ENCODE results near the gene CERT1.

The CERT1 gene

GRCh38 chr5:75384218-75384617, 127.2 kb downstream of the CERT1 start:
- H4K91ac ChIP-seq (ENCODE audit: low read length), result no peak overlapping the region
- H3K36me3 ChIP-seq (ENCODE audit: control insufficient read depth in 1 of 2, insufficient read depth in 2 of 2, low read depth in 1 of 2, low read length in 2 of 2), result peaks cover 14 to 91% of the 10 kb centered on the region in 2 experiments
- no peak overlapping the region for H2BK120ac ChIP-seq (ENCODE audit: low read depth, low read length)
- H3K4me2 ChIP-seq (ENCODE audit: low read length, poor library complexity, severe bottlenecking), result no peak overlapping the region
- no peak overlapping the region for H3K9ac ChIP-seq (ENCODE audit: low read length)
- H2AFZ ChIP-seq (ENCODE audit: low read depth, low read length), result no peak overlapping the region
- 60% methylated on average over 1 of the region's 1 CpG for WGBS
- no peaks in the 10 kb centered on the region for H3K4me1 ChIP-seq (ENCODE audit: control insufficient read depth, insufficient read depth, low read depth, low read length)
- no peak for DNase-seq
- H3K79me1 ChIP-seq (replicated peaks; ENCODE audit: low read length, poor library complexity, severe bottlenecking), result peaks cover 4% of the 10 kb centered on the region
- H2BK12ac ChIP-seq (ENCODE audit: low read length in 2 of 2), result no peak overlapping the region
- H3K14ac ChIP-seq (ENCODE audit: low read length in 2 of 2), result no peak overlapping the region
- H3K27me3 ChIP-seq (ENCODE audit: control insufficient read depth in 1 of 2, insufficient read depth in 1 of 2, low read length in 2 of 2), result no peaks in the 10 kb centered on the region
- H3K4me3 ChIP-seq (ENCODE audit: insufficient read depth in 1 of 2, low read depth in 1 of 2, low read length in 2 of 2), result no peak overlapping the region
- no peak overlapping the region for H3K23ac ChIP-seq (ENCODE audit: low read length in 2 of 2)
- no peak overlapping the region for H2AK5ac ChIP-seq (ENCODE audit: low read length, severe bottlenecking)
- H3K18ac ChIP-seq (ENCODE audit: low read depth in 1 of 2, low read length in 2 of 2), result no peak overlapping the region
- H2BK5ac ChIP-seq (ENCODE audit: low read depth, low read length, poor library complexity, severe bottlenecking), result no peak overlapping the region
- H2BK15ac ChIP-seq (ENCODE audit: low read depth, poor library complexity, severe bottlenecking), result no peak overlapping the region
- H3K4ac ChIP-seq (ENCODE audit: low read depth in 1 of 2, low read length in 2 of 2), result no peak overlapping the region
- H3K27ac ChIP-seq (ENCODE audit: low read length, poor library complexity, severe bottlenecking), result no peak overlapping the region
- no peak overlapping the region for H4K8ac ChIP-seq (ENCODE audit: low read length)
- H3K9me3 ChIP-seq (ENCODE audit: control insufficient read depth, low read length), result no peaks in the 10 kb centered on the region

DNA sequence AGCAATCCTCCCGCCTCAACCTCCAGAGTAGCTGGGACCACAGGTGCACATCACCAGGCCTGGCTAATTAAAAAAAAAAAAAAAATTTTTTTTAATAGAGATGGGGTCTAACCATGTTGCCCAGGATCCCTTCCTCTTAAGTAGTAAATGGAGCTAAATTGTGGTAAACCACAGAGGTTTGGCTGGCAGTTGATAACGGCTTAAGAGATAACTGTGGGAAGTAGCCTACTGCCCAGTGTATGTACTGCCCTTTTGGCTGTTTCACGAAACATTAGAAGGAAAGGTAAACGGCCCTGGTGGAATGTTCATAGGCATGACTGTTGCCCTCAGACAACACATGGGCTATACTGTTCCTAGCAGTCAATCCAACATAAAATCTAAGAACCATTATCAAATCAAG, 130.0 kb downstream of the CERT1 start:
- Histone ChIP-seq H3K27me3 (ENCODE audit: control insufficient read depth in 1 of 2, insufficient read depth in 1 of 2, low read length in 2 of 2) (no peaks in the 10 kb centered on the region), H3K4me3 (ENCODE audit: insufficient read depth in 1 of 2, low read depth in 1 of 2, low read length in 2 of 2) (no peak overlapping the region), H3K4me1 (ENCODE audit: control insufficient read depth, insufficient read depth, low read depth, low read length) (no peaks in the 10 kb centered on the region), H2BK15ac (ENCODE audit: low read depth, poor library complexity, severe bottlenecking) (no peak overlapping the region), H2BK120ac (ENCODE audit: low read depth, low read length) (no peak overlapping the region), H4K91ac (ENCODE audit: low read length) (no peak overlapping the region), H3K27ac (ENCODE audit: low read length, poor library complexity, severe bottlenecking) (no peak overlapping the region), H3K4ac (ENCODE audit: low read depth in 1 of 2, low read length in 2 of 2) (no peak overlapping the region), H3K9ac (ENCODE audit: low read length) (no peak overlapping the region), H4K8ac (ENCODE audit: low read length) (no peak overlapping the region), H3K4me2 (ENCODE audit: low read length, poor library complexity, severe bottlenecking) (no peak overlapping the region), H3K36me3 (ENCODE audit: control insufficient read depth in 1 of 2, insufficient read depth in 2 of 2, low read depth in 1 of 2, low read length in 2 of 2) (peaks cover 15 to 94% of the 10 kb centered on the region in 2 experiments), H3K79me1 (replicated peaks; ENCODE audit: low read length, poor library complexity, severe bottlenecking) (peaks cover 2% of the 10 kb centered on the region), H2BK5ac (ENCODE audit: low read depth, low read length, poor library complexity, severe bottlenecking) (no peak overlapping the region), H2AFZ (ENCODE audit: low read depth, low read length) (no peak overlapping the region), H3K23ac (ENCODE audit: low read length in 2 of 2) (no peak overlapping the region), H2AK5ac (ENCODE audit: low read length, severe bottlenecking) (no peak overlapping the region), H3K14ac (ENCODE audit: low read length in 2 of 2) (no peak overlapping the region), H3K9me3 (ENCODE audit: control insufficient read depth, low read length) (no peaks in the 10 kb centered on the region), H2BK12ac (ENCODE audit: low read length in 2 of 2) (no peak overlapping the region), H3K18ac (ENCODE audit: low read depth in 1 of 2, low read length in 2 of 2) (no peak overlapping the region)
- 100% methylated on average over 2 of the region's 4 CpGs for WGBS
- DNase-seq, result no peak

- Histone ChIP-seq H3K9me3 (ENCODE audit: control insufficient read depth, low read length) (no peaks in the 10 kb centered on the region), H3K36me3 (ENCODE audit: control insufficient read depth in 1 of 2, insufficient read depth in 2 of 2, low read depth in 1 of 2, low read length in 2 of 2) (peaks cover 18 to 92% of the 10 kb centered on the region in 2 experiments), H2BK120ac (ENCODE audit: low read depth, low read length) (no peak overlapping the region), H4K91ac (ENCODE audit: low read length) (no peak overlapping the region), H2AK5ac (ENCODE audit: low read length, severe bottlenecking) (no peak overlapping the region), H2AFZ (ENCODE audit: low read depth, low read length) (no peak overlapping the region), H3K4ac (ENCODE audit: low read depth in 1 of 2, low read length in 2 of 2) (no peak overlapping the region), H3K27me3 (ENCODE audit: control insufficient read depth in 1 of 2, insufficient read depth in 1 of 2, low read length in 2 of 2) (no peaks in the 10 kb centered on the region), H3K23ac (ENCODE audit: low read length in 2 of 2) (no peak overlapping the region), H3K4me3 (ENCODE audit: insufficient read depth in 1 of 2, low read depth in 1 of 2, low read length in 2 of 2) (no peak overlapping the region), H3K27ac (ENCODE audit: low read length, poor library complexity, severe bottlenecking) (no peak overlapping the region), H2BK15ac (ENCODE audit: low read depth, poor library complexity, severe bottlenecking) (no peak overlapping the region), H3K18ac (ENCODE audit: low read depth in 1 of 2, low read length in 2 of 2) (no peak overlapping the region), H3K4me1 (ENCODE audit: control insufficient read depth, insufficient read depth, low read depth, low read length) (no peaks in the 10 kb centered on the region), H3K4me2 (ENCODE audit: low read length, poor library complexity, severe bottlenecking) (no peak overlapping the region), H3K79me1 (replicated peaks; ENCODE audit: low read length, poor library complexity, severe bottlenecking) (peaks cover 4% of the 10 kb centered on the region), H3K14ac (ENCODE audit: low read length in 2 of 2) (no peak overlapping the region), H3K9ac (ENCODE audit: low read length) (no peak overlapping the region), H2BK5ac (ENCODE audit: low read depth, low read length, poor library complexity, severe bottlenecking) (no peak overlapping the region), H4K8ac (ENCODE audit: low read length) (no peak overlapping the region), H2BK12ac (ENCODE audit: low read length in 2 of 2) (no peak overlapping the region)
- no CpG with 5 or more reads among the region's 1 CpG for WGBS
- DNase-seq, result no peak
These were observed 131.3 kb downstream of the CERT1 start for GRCh38 chr5:75380099-75380498.

- H3K36me3 ChIP-seq (ENCODE audit: control insufficient read depth in 1 of 2, insufficient read depth in 2 of 2, low read depth in 1 of 2, low read length in 2 of 2), result peaks cover 19 to 87% of the 10 kb centered on the region in 2 experiments
- H3K27me3 ChIP-seq (ENCODE audit: control insufficient read depth in 1 of 2, insufficient read depth in 1 of 2, low read length in 2 of 2), result no peaks in the 10 kb centered on the region
- no peak overlapping the region for H3K14ac ChIP-seq (ENCODE audit: low read length in 2 of 2)
- H2BK12ac ChIP-seq (ENCODE audit: low read length in 2 of 2), result no peak overlapping the region
- no peak overlapping the region for H3K9ac ChIP-seq (ENCODE audit: low read length)
- peaks cover 1% of the 10 kb centered on the region for H3K79me1 ChIP-seq (replicated peaks; ENCODE audit: low read length, poor library complexity, severe bottlenecking)
- WGBS, result no CpG with 5 or more reads among the region's 4 CpGs
- H2BK5ac ChIP-seq (ENCODE audit: low read depth, low read length, poor library complexity, severe bottlenecking), result no peak overlapping the region
- no peak overlapping the region for H2BK15ac ChIP-seq (ENCODE audit: low read depth, poor library complexity, severe bottlenecking)
- no peak for DNase-seq
- H3K4me3 ChIP-seq (ENCODE audit: insufficient read depth in 1 of 2, low read depth in 1 of 2, low read length in 2 of 2), result no peak overlapping the region
- no peak overlapping the region for H4K91ac ChIP-seq (ENCODE audit: low read length)
- no peaks in the 10 kb centered on the region for H3K9me3 ChIP-seq (ENCODE audit: control insufficient read depth, low read length)
- no peak overlapping the region for H2AFZ ChIP-seq (ENCODE audit: low read depth, low read length)
- H3K18ac ChIP-seq (ENCODE audit: low read depth in 1 of 2, low read length in 2 of 2), result no peak overlapping the region
- no peak overlapping the region for H3K4me2 ChIP-seq (ENCODE audit: low read length, poor library complexity, severe bottlenecking)
- H3K27ac ChIP-seq (ENCODE audit: low read length, poor library complexity, severe bottlenecking), result no peak overlapping the region
- H3K23ac ChIP-seq (ENCODE audit: low read length in 2 of 2), result no peak overlapping the region
- no peak overlapping the region for H2BK120ac ChIP-seq (ENCODE audit: low read depth, low read length)
- H2AK5ac ChIP-seq (ENCODE audit: low read length, severe bottlenecking), result no peak overlapping the region
- no peak overlapping the region for H3K4ac ChIP-seq (ENCODE audit: low read depth in 1 of 2, low read length in 2 of 2)
- no peak overlapping the region for H4K8ac ChIP-seq (ENCODE audit: low read length)
- no peaks in the 10 kb centered on the region for H3K4me1 ChIP-seq (ENCODE audit: control insufficient read depth, insufficient read depth, low read depth, low read length)
These were observed 136.0 kb downstream of the CERT1 start for GRCh38 chr5:75375414-75375813.
